H9 (cell line): Measurements from ENCODE around the gene VPS18. TPM values are rescaled to one million over a fixed set of nuclear protein-coding genes. Genes with fewer than 3 reads are reported as not detected.

ENCODE experiments used
- DNase-seq: peaks from one replicate; pipeline ENCODE4 v3.0.0-alpha.2; 2017
- H2AFZ ChIP-seq: one replicate; pipeline ENCODE4 v1.6.1; 2013; ENCODE audit warnings: mild to moderate bottlenecking, low read length, control low read depth, moderate library complexity
- H2AK5ac ChIP-seq: 2 replicates; pipeline ENCODE4 v1.6.1; 2013; ENCODE audit warnings: low read length, control low read depth, mixed read lengths; ENCODE audit not compliant: insufficient read length
- H2BK120ac ChIP-seq: one replicate; pipeline ENCODE4 v1.6.1; 2013; ENCODE audit warnings: low read depth, mild to moderate bottlenecking, low read length, control low read depth, inconsistent platforms; ENCODE audit not compliant: poor library complexity, severe bottlenecking
- H2BK12ac ChIP-seq: 2 replicates; pipeline ENCODE4 v1.6.1; 2013; ENCODE audit warnings: low read length, control low read depth, mixed read lengths, low read depth; ENCODE audit not compliant: insufficient read length
- H2BK15ac ChIP-seq: 2 replicates; pipeline ENCODE4 v1.6.1; 2013; ENCODE audit warnings: low read depth, low read length, control low read depth
- H2BK20ac ChIP-seq: one replicate; pipeline ENCODE4 v1.6.1; 2013; ENCODE audit warnings: low read depth, mild to moderate bottlenecking, low read length, control low read depth, inconsistent platforms; ENCODE audit not compliant: poor library complexity, severe bottlenecking
- H2BK5ac ChIP-seq: 2 replicates; pipeline ENCODE4 v1.6.1; 2013; ENCODE audit warnings: low read length, control low read depth, mixed read lengths; ENCODE audit not compliant: insufficient read length
- H3K14ac ChIP-seq: 2 replicates; pipeline ENCODE4 v1.6.1; 2013; ENCODE audit warnings: low read length, control low read depth; ENCODE audit not compliant: insufficient read depth
- H3K18ac ChIP-seq: 2 replicates; pipeline ENCODE4 v1.6.1; 2013; ENCODE audit warnings: low read depth, mild to moderate bottlenecking, mixed read lengths, low read length, control low read depth; ENCODE audit not compliant: insufficient read length
- H3K23ac ChIP-seq: 2 replicates; pipeline ENCODE4 v1.6.1; 2013; ENCODE audit warnings: low read length, control low read depth, mixed read lengths, low read depth; ENCODE audit not compliant: insufficient read length
- H3K23me2 ChIP-seq: 2 replicates; pipeline ENCODE4 v1.6.1; 2013; ENCODE audit warnings: low read depth, mild to moderate bottlenecking, mixed read lengths, low read length, control low read depth; ENCODE audit not compliant: insufficient read length, poor library complexity, severe bottlenecking
- H3K27ac ChIP-seq: 2 replicates; pipeline ENCODE4 v1.5.1; 2013; ENCODE audit warnings: low read length, control low read depth, mixed read lengths, low read depth; ENCODE audit not compliant: insufficient read length
- H3K27me3 ChIP-seq: 2 replicates; pipeline ENCODE4 v1.6.1; 2013; ENCODE audit warnings: low read length, control low read depth, inconsistent platforms; ENCODE audit not compliant: insufficient read depth
- H3K4ac ChIP-seq: 2 replicates; pipeline ENCODE4 v1.6.1; 2013; ENCODE audit warnings: low read depth, mild to moderate bottlenecking, control low read depth, inconsistent platforms, low read length, moderate library complexity
- H3K4me1 ChIP-seq: 2 replicates; pipeline ENCODE4 v1.6.1; 2013; ENCODE audit warnings: low read length, control low read depth, inconsistent platforms; ENCODE audit not compliant: insufficient read depth
- H3K4me2 ChIP-seq: 2 replicates; pipeline ENCODE4 v1.6.1; 2013; ENCODE audit warnings: low read length, control low read depth, mixed read lengths; ENCODE audit not compliant: insufficient read length, insufficient read depth
- H3K56ac ChIP-seq: 2 replicates; pipeline ENCODE4 v1.6.1; 2013; ENCODE audit warnings: low read depth, mild to moderate bottlenecking, mixed read lengths, low read length, control low read depth; ENCODE audit not compliant: insufficient read length
- H3K79me1 ChIP-seq: 2 replicates; pipeline ENCODE4 v1.6.1; 2013; ENCODE audit warnings: low read depth, mild to moderate bottlenecking, moderate library complexity, low read length, control low read depth, inconsistent platforms; ENCODE audit not compliant: insufficient read depth, poor library complexity, severe bottlenecking
- H3K79me2 ChIP-seq: 2 replicates; pipeline ENCODE4 v1.6.1; 2013; ENCODE audit warnings: low read length, control low read depth, inconsistent platforms; ENCODE audit not compliant: insufficient read depth
- H3K9ac ChIP-seq: 2 replicates; pipeline ENCODE4 v1.6.1; 2013; ENCODE audit warnings: low read length, control low read depth, mixed read lengths; ENCODE audit not compliant: insufficient read length; ENCODE audit errors: extremely low read depth
- H3K9me3 ChIP-seq: one replicate; pipeline ENCODE4 v1.6.1; 2013; ENCODE audit warnings: low read depth, low read length, inconsistent platforms; ENCODE audit not compliant: control insufficient read depth
- H3T11ph ChIP-seq: one replicate; pipeline ENCODE4 v1.6.1; 2013; ENCODE audit warnings: mild to moderate bottlenecking, low read length, control low read depth, inconsistent platforms
- H4K20me1 ChIP-seq: one replicate; pipeline ENCODE4 v1.6.1; 2013; ENCODE audit not compliant: control insufficient read depth, insufficient read length, insufficient read depth
- H4K5ac ChIP-seq: 2 replicates; pipeline ENCODE4 v1.6.1; 2013; ENCODE audit warnings: low read depth, mild to moderate bottlenecking, mixed read lengths, low read length, control low read depth; ENCODE audit not compliant: insufficient read length
- H4K8ac ChIP-seq: replicated peaks from 2 replicates; pipeline ENCODE4 v1.6.1; 2013; ENCODE audit warnings: low read length, control low read depth, mixed read lengths, low read depth; ENCODE audit not compliant: insufficient read length
- H4K91ac ChIP-seq: 2 replicates; pipeline ENCODE4 v1.6.1; 2013; ENCODE audit warnings: low read depth, mild to moderate bottlenecking, moderate library complexity, mixed read lengths, low read length, control low read depth; ENCODE audit not compliant: insufficient read length
- H3K27ac Mint-ChIP-seq, 3 experiments: 2 replicates in 2 of 3; 3 replicates in 1 of 3; pipeline ENCODE4 v1.8.0; 2020 to 2021; ENCODE audit warnings: mixed read lengths in 3 of 3, mild to moderate bottlenecking in 1 of 3, moderate library complexity in 1 of 3
- H3K27me3 Mint-ChIP-seq: 2 replicates; pipeline ENCODE4 v1.8.0; 2021; ENCODE audit warnings: low read depth, mild to moderate bottlenecking, moderate library complexity, mixed read lengths
- H3K36me3 Mint-ChIP-seq, 3 experiments: 2 replicates in 2 of 3; 3 replicates in 1 of 3; pipeline ENCODE4 v1.8.0; 2020 to 2021; ENCODE audit warnings: low read depth in 3 of 3, mixed read lengths in 3 of 3; ENCODE audit not compliant: insufficient read depth in 1 of 3
- H3K4me1 Mint-ChIP-seq, 2 experiments: 2 replicates each; pipeline ENCODE4 v1.8.0; 2020; ENCODE audit warnings: mixed read lengths in 2 of 2
- H3K4me3 Mint-ChIP-seq, 2 experiments: 2 replicates in 1 of 2; 3 replicates in 1 of 2; pipeline ENCODE4 v1.8.0; 2020 to 2021; ENCODE audit warnings: mild to moderate bottlenecking in 2 of 2, mixed read lengths in 2 of 2, moderate library complexity in 1 of 2
- H3K9me3 Mint-ChIP-seq, 2 experiments: 2 replicates in 1 of 2; 3 replicates in 1 of 2; pipeline ENCODE4 v1.8.0; 2020; ENCODE audit warnings: mild to moderate bottlenecking in 2 of 2, mixed read lengths in 2 of 2, moderate library complexity in 1 of 2
- CTCF ChIP-seq: fragments of 200-600 bp; sonication (generic); conservative IDR thresholded peaks from 3 replicates; pipeline ENCODE4 v1.8.0; 2021; ENCODE audit warnings: antibody characterized with exemption, mild to moderate bottlenecking
- WGBS: extraction: QIAGEN DNeasy Blood & Tissue Kit; methylation state at CpG from one replicate; pipeline ENCODE4 v1.1.7; 2013; ENCODE audit warnings: missing lambda C conversion rate, low lambda C conversion rate, mixed read lengths; ENCODE audit not compliant: insufficient read length; ENCODE audit errors: extremely low coverage; 5-methylcytosine and 5-hydroxymethylcytosine counted together
- total RNA-seq: library from RNA; stranded (reverse); gene quantifications from 2 replicates; pipeline ENCODE4 v1.2.1, GENCODE V29; 2021

Gene VPS18
- total RNA-seq, 1 experiment from 2014 or later = 45.0 TPM

GRCh38 chr15:40878785-40879184, 15.5 kb upstream of the VPS18 start:
- peak overlapping the region; percentile 1 to 95 (median 63); a peak in 2 of 7 replicates for H3K27ac Mint-ChIP-seq
- no CpG with 5 or more reads among the region's 1 CpG for WGBS

More at GRCh38 chr15:40878785-40879184, 15.5 kb upstream of the VPS18 start:
- Mint-ChIP-seq H3K4me1 (peaks cover 10 to 14% of the 10 kb centered on the region in 2 experiments), H3K27me3 (peaks cover 2% of the 10 kb centered on the region), H3K4me3 (no peak overlapping the region), H3K36me3 (no peaks in the 10 kb centered on the region), H3K9me3 (peaks cover 5 to 7% of the 10 kb centered on the region in 2 experiments; a peak in 4 of 5 replicates)
- Histone ChIP-seq H4K20me1 (no peaks in the 10 kb centered on the region), H3K79me1 (no peaks in the 10 kb centered on the region), H3K9me3 (no peaks in the 10 kb centered on the region), H2BK12ac (no peak overlapping the region), H3K23ac (no peak overlapping the region), H3K79me2 (no peaks in the 10 kb centered on the region), H3K4ac (no peak overlapping the region), H4K8ac (no peak overlapping the region), H2BK20ac (no peak overlapping the region), H2BK5ac (no peak overlapping the region), H3K9ac (no peak overlapping the region), H3K27me3 (no peaks in the 10 kb centered on the region), H3K14ac (no peak overlapping the region), H3K4me2 (no peak overlapping the region), H3K27ac (no peak overlapping the region), H3K23me2 (peaks cover 3% of the 10 kb centered on the region), H3K4me1 (no peaks in the 10 kb centered on the region; the same call in 1 of the 2 replicates), H4K5ac (no peak overlapping the region), H3K56ac (no peak overlapping the region), H2AK5ac (no peak overlapping the region), H2BK120ac (no peak overlapping the region), H3K18ac (no peak overlapping the region), H4K91ac (no peak overlapping the region), H3T11ph (no peak overlapping the region), H2BK15ac (no peak overlapping the region), H2AFZ (no peak overlapping the region)
- TF ChIP-seq CTCF = no peak
- no peak for DNase-seq
